Neuron (in vitro differentiated cells): Measurements from ENCODE around the gene CNIH2.
"Not testable (repeated sequence)": the region's sequence is repeated elsewhere in the genome, so short reads cannot be mapped to it uniquely, and the experiment has no call there.

Source experiments
- H2AFZ ChIP-seq: one replicate; pipeline ENCODE4 v1.6.1; 2013; ENCODE audit warnings: low read depth, mild to moderate bottlenecking, inconsistent platforms, low read length, moderate library complexity
- H3K27me3 ChIP-seq: one replicate; pipeline ENCODE4 v1.6.1; 2013; ENCODE audit warnings: low read length; ENCODE audit not compliant: insufficient read depth
- H3K36me3 ChIP-seq: one replicate; pipeline ENCODE4 v1.6.1; 2013; ENCODE audit warnings: low read length; ENCODE audit not compliant: insufficient read depth
- H3K4me1 ChIP-seq: one replicate; pipeline ENCODE4 v1.6.1; 2013; ENCODE audit warnings: low read length; ENCODE audit not compliant: insufficient read depth
- H3K4me3 ChIP-seq: 2 replicates; pipeline ENCODE4 v1.5.1; 2013; ENCODE audit warnings: mild to moderate bottlenecking, low read length, moderate library complexity
- H3K9me3 ChIP-seq: one replicate; pipeline ENCODE4 v1.6.1; 2013; ENCODE audit warnings: low read length

CNIH2 gene

DNA sequence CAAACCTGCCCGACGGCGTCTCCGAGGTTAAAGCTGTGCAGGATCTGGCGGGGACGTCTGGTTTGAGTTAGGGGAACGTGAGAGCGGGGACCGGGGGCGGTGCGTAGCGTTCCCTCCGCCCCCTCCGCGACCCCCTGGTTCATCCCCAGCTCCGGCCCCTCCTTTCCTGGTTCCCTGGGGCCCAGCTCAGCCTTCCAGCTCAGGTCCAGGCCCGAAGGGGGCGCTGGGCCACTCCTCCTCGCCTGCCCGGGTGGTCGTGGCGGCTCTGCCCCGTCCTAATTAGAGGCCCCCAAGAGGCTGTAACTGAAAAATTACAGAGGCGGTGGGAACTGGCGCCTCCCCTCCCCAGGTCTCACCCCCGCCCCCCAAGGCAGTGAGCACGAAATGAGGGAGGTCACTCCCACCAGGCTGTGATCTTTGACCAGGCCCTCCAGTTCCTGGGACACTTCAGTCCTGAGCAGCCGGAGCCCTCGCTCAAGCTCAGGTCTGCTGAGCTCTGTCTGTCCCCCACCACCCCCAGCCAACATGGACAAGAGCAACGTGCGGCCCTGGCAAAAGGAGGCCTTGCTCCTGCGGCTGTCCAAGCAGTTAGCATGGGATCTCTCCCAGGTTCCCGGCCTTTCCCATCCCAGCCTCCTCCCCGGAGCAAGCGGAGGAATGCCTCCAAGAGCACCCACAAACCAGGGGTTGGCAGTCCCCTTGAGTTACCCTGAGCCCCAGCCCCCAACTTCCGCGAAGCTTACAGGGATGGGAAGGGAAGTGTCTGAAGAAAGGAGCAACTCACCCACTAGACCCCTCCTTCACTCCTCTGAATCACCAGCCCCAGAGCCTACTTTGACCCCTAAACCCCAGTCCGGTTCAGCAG lies 35.6 kb downstream of the CNIH2 start:
- Histone ChIP-seq H3K4me1 (peaks cover 23% of the 10 kb centered on the region), H3K9me3 (no peaks in the 10 kb centered on the region), H3K27me3 (no peaks in the 10 kb centered on the region), H3K36me3 (no peaks in the 10 kb centered on the region), H2AFZ (peak overlapping the region; percentile 43), H3K4me3 (peak overlapping the region; percentile 36)

- Histone ChIP-seq H3K36me3 (no peaks in the 10 kb centered on the region), H3K9me3 (no peaks in the 10 kb centered on the region), H3K27me3 (no peaks in the 10 kb centered on the region), H3K4me3 (no peak overlapping the region), H3K4me1 (peaks cover 23% of the 10 kb centered on the region), H2AFZ (no peak overlapping the region)
Observed at GRCh38 chr11:66314186-66314501, 36.2 kb downstream of the CNIH2 start.

DNA sequence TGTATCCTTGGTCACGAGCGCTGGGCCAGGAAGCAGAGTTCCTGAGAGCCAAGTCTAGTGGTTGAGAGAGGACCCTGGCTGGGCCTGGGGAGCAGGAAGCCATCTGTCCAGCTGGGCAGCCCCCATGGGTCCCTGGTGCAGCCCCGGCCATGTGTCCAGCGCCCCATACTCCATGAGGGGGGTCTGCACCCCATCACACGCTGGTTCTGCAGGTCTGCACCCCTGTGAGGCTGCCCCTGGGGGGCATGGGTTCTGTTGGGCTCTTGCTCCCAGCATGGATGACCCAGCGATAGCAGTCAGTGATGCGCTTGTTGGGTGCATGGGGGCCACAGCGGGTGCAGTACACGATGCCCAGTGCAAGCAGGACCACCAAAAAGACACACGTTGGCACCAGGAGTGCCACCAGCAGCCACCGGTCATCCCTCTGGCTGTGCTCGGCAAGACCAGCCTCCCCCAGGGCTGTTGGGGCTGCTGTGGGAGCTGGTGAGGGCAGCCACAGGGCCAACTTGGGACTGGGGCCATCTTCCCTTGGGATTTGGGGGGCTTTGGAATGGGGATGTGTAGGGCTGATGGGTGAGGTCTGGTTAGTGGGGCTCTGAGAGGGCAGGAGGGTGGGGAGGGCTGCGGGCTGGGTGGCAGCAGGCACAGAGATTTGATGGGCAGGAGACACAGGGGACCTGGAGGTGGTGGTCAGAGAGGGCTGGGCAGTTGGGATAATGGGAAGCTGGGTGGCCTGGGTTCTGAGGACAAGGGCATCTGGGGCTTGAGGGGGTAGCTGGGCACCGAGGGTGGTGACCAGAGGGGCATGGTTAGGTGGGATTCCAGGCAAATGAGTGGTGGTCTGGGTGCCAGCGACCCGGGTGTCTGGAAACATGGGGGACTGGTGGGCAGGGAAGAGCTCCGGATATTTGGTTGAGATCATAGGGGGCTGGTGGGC lies 36.9 kb downstream of the CNIH2 start:
- Histone ChIP-seq H3K4me1 (peaks cover 23% of the 10 kb centered on the region), H3K36me3 (no peaks in the 10 kb centered on the region), H3K27me3 (no peaks in the 10 kb centered on the region), H3K9me3 (no peaks in the 10 kb centered on the region), H2AFZ (no peak overlapping the region), H3K4me3 (no peak overlapping the region)

DNA sequence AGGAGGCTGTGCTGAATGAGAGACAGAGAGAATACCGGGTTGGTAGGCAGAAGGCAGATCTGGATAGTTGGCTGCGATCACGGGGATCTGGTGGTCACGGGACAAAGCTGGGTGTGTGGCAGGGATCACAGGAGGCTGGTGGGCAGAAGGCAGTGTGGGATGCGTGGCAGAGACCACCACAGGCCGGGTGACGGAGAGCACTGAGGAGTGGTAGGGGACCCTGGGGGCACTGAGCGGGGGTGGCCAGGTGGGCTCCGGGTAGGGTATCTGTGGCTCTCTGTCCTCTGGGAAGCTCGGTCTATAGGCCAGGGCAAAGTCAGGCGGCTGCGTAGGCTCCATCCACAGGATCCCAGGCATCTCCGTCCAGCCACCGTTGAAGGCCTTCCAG lies 37.5 kb downstream of the CNIH2 start:
- peaks cover 23% of the 10 kb centered on the region for H3K4me1 ChIP-seq
- H3K9me3 ChIP-seq: no peaks in the 10 kb centered on the region
- no peaks in the 10 kb centered on the region for H3K36me3 ChIP-seq
- no peaks in the 10 kb centered on the region for H3K27me3 ChIP-seq
- H3K4me3 ChIP-seq: no peak overlapping the region
- H2AFZ ChIP-seq: no peak overlapping the region

DNA sequence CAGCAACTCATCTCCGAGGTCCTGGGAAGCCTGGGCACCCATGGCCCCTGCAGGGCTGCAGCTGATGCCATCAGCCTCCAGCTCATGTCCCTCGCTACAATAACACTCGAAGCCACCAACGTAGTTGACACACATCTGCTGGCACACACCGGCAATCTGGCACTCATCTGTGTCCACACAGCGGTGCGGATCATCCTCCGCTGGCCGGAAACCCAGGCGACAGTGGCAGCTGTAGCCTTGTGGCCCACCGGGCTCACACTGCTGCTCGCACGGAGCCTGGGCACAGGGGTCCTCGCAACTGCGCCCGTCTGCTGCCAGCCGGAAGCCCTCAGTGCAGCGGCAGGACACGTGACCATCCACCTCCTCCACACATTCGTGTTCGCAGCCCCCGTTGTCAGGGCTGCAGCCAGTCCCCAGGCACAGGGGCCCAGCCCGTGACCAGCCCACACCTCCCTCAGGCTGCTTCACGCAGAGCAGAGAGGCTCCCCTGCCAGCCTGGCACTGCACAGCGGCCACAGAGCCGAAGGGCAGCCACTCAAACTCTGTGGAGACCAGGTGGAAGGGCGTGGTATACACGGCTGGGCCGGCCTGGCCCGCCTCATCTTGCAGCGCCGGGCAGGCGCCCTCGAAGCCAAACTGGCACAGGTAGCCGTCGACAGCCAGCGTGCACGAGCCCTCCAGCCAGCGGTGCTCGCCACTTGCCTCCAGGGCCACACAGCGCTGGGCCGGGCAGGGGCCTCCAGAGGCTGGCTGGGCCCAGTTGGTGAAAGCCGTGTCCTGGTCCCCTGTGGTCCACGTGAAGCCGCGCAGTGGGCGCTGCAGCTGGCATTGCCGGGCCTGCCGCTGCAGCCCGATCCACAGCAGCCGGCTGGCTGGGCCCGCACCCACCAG lies 38.2 kb downstream of the CNIH2 start:
- Histone ChIP-seq H3K36me3 (no peaks in the 10 kb centered on the region), H2AFZ (no peak overlapping the region), H3K4me1 (peaks cover 23% of the 10 kb centered on the region), H3K9me3 (no peaks in the 10 kb centered on the region), H3K4me3 (no peak overlapping the region), H3K27me3 (no peaks in the 10 kb centered on the region)

DNA sequence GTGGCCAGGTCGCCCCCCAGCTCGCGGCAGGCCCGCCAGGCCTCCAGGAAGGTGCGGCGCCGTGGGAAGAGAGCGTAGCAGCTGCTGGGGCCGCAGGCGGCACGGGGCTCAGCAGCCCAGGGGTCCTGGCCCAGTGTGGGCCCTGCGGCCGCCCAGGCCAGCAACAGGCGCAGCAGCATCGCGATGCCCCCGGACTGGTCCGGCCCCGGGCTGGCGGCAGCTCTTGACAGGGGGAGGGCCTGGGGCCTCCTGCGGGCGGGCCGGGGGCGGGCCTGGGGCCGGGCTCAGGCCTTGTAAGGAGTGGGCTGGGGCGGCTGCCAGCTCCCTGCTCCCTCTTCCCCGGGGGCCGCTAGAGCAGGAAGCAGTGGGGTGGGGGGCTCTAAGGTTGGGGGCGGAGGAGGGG lies 38.9 kb downstream of the CNIH2 start, which contains the start of gene CD248:
TSS of gene CD248 (minus strand) at position 196 of the 403 bp plus-strand sequence. CDS start at position 179, 17 bp downstream.
- H3K36me3 ChIP-seq: no peaks in the 10 kb centered on the region
- no peaks in the 10 kb centered on the region for H3K27me3 ChIP-seq
- no peak within 1 kb of the TSS for H3K4me3 ChIP-seq
- no peaks in the 10 kb centered on the region for H3K9me3 ChIP-seq
- no peak within 1 kb of the TSS for H2AFZ ChIP-seq
- peaks cover 23% of the 10 kb centered on the region for H3K4me1 ChIP-seq

DNA sequence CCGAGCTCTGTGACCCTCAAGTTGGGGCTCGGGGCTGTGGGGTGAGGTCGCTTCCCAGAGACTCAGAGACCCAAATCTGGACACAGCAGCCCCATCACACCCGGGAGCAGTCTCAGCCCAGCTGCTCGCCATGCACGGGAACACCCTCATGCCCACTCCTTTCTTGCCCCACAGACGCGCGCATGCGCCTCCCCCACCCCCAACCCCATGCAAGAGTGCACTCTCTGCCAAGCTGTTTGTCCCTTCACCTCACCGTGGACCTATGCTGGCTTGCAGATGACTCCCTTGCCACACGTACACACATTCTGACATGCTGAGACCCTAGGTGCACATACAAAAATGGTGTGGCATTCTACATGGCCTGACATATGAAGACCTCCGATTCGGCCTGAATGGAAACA lies 39.3 kb downstream of the CNIH2 start:
- H3K27me3 ChIP-seq: no peaks in the 10 kb centered on the region
- peaks cover 23% of the 10 kb centered on the region for H3K4me1 ChIP-seq
- no peak overlapping the region for H2AFZ ChIP-seq
- H3K36me3 ChIP-seq: no peaks in the 10 kb centered on the region
- no peak overlapping the region for H3K4me3 ChIP-seq
- H3K9me3 ChIP-seq: no peaks in the 10 kb centered on the region

- H3K4me3 ChIP-seq: no peak overlapping the region
- H3K4me1 ChIP-seq: peaks cover 23% of the 10 kb centered on the region
- H3K9me3 ChIP-seq: no peaks in the 10 kb centered on the region
- no peak overlapping the region for H2AFZ ChIP-seq
- no peaks in the 10 kb centered on the region for H3K36me3 ChIP-seq
- H3K27me3 ChIP-seq: no peaks in the 10 kb centered on the region
Observed at GRCh38 chr11:66317723-66318599, 40.0 kb downstream of the CNIH2 start.

- Histone ChIP-seq H3K4me3 (no peak overlapping the region), H3K27me3 (no peaks in the 10 kb centered on the region), H3K36me3 (no peaks in the 10 kb centered on the region), H2AFZ (no peak overlapping the region), H3K4me1 (peaks cover 20% of the 10 kb centered on the region), H3K9me3 (no peaks in the 10 kb centered on the region)
Observed at GRCh38 chr11:66318600-66318970, 40.6 kb downstream of the CNIH2 start.

DNA sequence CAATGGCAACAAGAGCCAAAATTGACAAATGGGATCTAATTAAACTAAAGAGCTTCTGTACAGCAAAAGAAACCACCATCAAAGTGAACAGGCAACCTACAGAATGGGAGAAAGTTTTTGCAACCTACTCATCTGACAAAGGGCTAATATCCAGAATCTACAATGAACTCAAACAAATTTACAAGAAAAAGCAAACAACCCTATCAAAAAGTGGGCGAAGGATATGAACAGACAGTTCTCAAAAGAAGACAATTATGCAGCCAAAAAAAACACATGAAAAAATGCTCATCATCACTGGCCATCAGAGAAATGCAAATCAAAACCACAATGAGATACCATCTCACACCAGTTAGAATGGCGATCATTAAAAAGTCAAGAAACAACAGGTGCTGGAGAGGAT lies 42.3 kb downstream of the CNIH2 start:
- not testable (repeated sequence) for H3K27me3 ChIP-seq, H3K36me3 ChIP-seq, H2AFZ ChIP-seq, H3K9me3 ChIP-seq, H3K4me3 ChIP-seq
- peaks cover 24% of the 10 kb centered on the region for H3K4me1 ChIP-seq

GRCh38 chr11:66320748-66321147 lies 42.8 kb downstream of the CNIH2 start:
- not testable (repeated sequence) for H2AFZ ChIP-seq, H3K9me3 ChIP-seq, H3K27me3 ChIP-seq, H3K36me3 ChIP-seq, H3K4me3 ChIP-seq
- peaks cover 29% of the 10 kb centered on the region for H3K4me1 ChIP-seq

GRCh38 chr11:66321606-66322005 lies 43.6 kb downstream of the CNIH2 start:
- Histone ChIP-seq H2AFZ (no peak overlapping the region), H3K9me3 (no peaks in the 10 kb centered on the region), H3K27me3 (no peaks in the 10 kb centered on the region), H3K4me1 (peaks cover 36% of the 10 kb centered on the region), H3K4me3 (no peak overlapping the region), H3K36me3 (no peaks in the 10 kb centered on the region)
